GM19467 (cell line): ENCODE measurements around the gene MYBPC1.

Experiments used
- ATAC-seq: cut with Tn5 transposase; IDR thresholded peaks from one replicate; pipeline ENCODE4 v1.9.1; 2021; ENCODE audit warnings: mild to moderate bottlenecking, moderate library complexity; ENCODE audit not compliant: unreplicated experiment

Gene MYBPC1

GRCh38 chr12:101694297-101694848 is 99.6 kb downstream of the MYBPC1 start:
- ATAC-seq, result no peak

DNA sequence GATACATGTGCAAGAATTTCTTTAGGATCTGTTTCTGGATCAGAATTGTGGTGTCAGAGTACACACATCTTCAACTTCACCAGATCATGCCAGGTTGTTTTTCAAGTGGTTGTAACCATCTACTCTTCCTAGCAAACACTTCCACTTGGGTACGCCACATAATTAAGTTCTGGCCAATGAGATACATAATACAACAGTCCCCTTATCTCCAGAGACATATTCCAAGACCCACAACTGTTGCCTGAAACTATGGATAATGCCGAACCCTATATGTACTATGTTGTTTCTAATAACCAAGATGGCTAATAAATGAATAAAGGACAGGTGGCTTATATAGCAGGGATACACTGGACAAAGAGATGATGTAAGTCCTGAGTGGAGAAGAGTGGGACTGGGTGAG is 100.2 kb downstream of the MYBPC1 start:
- ATAC-seq, result no peak

DNA sequence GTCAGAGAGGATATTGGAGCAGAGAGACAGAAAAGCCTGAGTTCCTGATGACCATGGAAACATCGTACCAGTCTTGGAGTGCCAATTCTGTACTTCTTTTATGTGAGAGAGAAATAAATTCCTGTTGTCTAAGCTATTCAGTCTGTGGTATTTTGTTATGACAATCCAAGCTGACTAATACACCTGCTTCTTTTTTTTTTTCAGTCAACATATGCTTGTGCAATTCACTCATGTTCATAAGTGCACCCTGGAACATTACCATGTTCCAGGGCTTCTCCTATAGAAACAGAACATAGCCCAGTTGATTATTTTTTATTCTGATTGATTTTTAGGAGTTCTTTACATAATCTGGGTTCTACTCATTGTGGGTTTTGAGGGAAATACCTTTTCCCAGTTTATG is 100.9 kb downstream of the MYBPC1 start:
- no peak for ATAC-seq

DNA sequence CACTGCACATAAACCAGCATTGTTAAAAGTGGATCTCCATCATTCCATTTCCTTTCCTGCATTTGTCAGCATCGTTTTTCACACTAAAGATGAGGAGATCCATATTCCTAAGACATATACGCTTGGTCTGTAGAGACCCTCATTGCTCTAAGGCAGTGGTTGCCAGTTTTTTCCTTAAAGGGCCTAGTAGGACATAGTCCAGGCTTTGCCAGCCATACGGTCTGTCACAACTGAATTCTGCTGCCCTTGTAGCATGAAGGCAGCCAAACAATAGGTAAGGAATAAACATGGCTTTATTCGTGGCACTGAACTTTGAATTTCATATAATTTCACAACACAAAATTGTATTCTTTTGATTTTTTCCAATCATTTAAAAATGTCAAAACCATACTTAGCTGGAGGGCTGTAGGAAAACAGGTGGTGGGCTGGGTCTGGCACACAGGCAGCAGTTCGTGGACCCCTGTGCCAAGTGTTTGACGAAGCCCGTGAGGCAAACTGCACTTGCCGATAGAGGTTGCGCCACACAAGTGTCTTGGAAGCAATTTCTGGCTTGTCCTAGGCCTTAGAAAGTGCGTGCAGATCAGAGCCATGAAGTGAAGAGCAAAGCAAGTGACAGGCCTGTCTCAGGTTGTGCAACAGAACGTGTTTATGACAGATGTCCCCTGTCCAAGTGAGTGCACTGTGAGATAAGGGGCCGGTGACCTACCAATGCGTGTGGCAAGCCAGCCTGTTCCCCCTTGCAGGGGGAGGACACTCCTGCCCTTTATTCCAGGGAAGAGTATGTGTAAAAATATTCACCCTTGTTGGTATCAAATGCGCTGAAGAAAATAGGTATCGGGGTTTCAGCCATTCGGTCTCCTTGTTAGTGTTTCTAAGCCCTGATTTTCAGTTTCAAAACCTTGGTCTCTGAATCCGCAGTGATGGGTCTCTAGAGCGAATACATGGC is 101.8 kb downstream of the MYBPC1 start:
- no peak for ATAC-seq

- peak; percentile 65 for ATAC-seq
These were observed 102.6 kb downstream of the MYBPC1 start, which contains the start of gene CHPT1 for GRCh38 chr12:101697197-101697929. Gene CHPT1, plus strand, starts transcription at chr12:101697640. Its CDS starts 222 bp downstream, at chr12:101697862.

DNA sequence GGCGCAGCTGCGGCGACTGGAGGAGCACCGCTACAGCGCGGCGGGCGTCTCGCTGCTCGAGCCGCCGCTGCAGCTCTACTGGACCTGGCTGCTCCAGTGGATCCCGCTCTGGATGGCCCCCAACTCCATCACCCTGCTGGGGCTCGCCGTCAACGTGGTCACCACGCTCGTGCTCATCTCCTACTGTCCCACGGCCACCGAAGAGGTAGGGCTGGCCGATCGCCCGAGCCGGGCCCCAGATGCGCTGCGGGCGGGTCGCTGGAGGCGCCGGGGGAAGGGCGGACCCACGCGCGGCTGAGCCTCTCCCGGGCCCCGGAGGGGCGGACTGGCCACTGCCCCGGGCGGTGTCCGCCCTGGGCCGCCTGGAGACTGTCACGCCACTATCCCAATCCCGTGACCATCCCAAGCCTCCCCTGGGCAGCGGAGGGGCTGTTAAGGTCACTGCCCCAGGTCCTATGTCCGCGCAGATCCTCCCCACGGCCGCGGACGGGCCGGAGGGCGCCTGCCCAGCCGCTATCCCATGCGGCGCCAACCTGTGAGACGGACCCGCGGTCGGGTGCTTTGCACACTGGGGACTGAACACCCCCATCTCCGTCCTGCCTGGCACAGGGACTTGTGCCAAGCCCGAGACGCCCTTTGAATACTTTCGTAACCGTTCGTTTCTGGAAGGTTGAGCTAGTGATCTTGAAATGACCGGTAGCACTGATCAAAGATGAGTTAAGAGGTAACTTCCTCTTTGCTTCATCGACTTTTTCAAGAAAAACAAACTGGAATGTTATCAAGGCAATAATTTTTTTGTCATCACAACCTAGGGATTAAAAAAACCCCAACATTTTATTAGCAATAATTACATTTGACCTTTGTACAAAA is 103.4 kb downstream of the MYBPC1 start:
- peak; percentile 35 for ATAC-seq

DNA sequence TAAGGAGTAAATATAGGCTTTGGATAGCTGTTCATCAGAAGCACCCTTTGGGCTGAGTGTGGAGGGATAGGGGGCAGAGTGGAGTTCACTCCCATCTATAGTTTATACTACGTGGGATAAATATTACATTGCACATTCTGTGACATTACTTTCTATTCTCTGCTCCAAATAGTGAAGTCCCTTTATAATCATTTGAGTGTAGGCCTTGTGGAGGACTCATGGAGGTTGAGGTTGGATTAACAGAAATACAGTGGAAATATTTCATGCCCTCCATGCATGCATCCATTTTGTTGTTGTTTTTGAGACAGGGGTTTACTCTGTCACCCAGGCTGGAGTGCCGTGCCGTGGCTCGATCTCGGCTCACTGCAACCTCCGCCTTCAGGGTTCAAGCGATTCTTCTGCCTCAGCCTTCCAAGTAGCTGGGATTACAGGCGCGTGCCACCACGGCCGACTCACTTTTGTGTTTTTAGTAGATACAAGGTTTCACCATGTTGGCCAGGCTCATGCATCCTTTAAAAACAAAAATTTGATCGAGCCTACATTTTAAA is 104.1 kb downstream of the MYBPC1 start:
- no peak for ATAC-seq

- ATAC-seq, result no peak
These were observed 105.6 kb downstream of the MYBPC1 start for GRCh38 chr12:101700299-101700820.

DNA sequence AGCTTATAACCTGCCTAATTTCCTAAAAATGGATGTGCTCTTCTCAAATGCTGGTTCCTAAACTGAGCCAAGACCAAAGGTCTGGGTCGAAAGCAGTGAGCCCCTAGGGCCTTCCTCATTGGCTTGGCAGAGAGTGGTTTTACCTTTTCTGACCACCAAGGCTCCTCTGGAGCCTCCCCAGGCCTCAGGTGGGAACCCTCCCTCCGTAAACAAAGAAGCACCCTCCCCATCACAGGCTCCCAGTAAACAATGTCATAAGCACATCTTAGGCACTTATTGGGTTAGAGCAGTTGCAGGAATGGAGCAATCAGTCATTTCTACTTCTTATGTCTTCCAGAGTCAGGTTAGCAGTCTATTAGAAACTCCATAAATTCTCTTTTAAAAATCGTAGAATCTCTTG is 108.7 kb downstream of the MYBPC1 start:
- ATAC-seq, result no peak

DNA sequence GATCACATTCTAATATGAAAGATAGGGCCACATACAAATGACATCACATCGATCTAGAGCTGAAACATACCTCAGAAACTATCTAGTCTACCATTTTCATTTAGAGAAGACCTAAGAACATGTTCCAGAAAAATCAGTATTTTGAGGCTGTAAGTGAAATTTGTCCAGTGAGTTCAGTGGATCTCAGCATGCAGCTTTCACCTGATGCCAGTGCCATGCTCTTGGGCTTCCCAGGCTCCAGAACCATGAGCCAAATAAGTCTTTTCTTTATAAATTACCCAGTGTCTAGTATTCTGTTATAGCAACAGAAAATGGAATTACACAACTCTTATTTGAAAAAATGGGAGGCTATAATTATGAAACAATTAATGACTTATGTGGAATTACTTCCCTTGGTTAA is 111.6 kb downstream of the MYBPC1 start:
- ATAC-seq, result no peak

DNA sequence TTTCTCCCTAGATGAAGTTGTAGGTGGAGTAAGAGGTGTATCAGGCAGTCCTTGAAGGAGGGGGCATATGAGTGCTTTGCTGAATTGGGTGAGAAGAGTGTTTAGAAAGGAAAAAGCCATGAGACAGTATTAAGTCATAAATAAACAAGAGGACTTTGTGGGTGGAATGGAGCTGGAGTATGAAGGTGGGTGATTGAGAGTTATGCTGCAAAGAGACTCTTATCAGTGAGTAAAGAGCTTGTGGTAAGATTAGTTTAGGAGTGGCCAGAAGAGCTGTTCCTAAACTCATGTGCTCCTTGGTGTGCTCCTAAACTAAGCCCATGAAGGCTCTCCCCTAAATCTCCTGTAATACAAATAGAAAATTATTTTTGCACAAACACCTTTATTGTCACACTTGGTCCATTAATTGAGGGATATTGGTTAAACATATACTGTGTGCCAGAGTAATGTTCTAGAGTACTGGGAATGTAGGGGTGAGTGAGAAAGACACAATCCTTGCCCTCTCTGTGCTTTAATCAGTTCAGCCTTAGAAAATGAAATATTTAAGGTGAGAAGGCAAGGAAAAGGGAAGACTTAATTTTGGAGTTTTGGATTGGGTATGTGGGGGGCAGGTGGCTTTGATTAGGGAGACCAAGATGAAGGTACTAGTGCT is 112.5 kb downstream of the MYBPC1 start:
- no peak for ATAC-seq

- no peak for ATAC-seq
These were observed 115.5 kb downstream of the MYBPC1 start for GRCh38 chr12:101710288-101710687.

DNA sequence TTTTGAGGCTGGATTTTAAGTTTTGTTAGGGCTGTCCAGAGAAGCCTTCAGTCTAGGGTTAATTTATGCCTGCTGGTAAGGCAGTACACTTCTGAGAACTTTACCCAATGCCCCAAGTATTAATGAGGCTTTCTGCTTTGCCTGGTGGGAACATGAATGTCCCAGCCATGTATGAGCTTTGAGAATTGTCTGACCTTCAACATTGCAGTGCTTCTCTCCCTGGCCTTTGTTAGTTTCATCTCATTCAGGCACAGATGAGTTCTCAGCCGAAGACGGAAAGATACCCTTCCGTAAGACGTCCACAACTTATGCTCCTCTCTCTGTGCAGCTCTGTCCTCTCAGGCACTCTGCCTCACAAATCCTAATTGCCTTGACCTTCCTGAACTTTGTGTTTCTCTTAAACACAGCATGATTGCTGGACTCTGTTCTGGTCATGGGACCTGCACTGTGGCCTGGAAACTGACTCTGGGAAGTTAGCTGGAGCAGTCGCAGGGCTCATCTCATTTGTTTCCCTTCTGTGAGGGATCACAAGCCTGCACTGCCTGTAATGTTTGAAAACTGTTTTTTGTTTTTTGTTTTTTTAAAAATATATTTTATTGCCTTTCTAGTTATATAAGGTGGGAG is 118.4 kb downstream of the MYBPC1 start:
- ATAC-seq, result no peak

DNA sequence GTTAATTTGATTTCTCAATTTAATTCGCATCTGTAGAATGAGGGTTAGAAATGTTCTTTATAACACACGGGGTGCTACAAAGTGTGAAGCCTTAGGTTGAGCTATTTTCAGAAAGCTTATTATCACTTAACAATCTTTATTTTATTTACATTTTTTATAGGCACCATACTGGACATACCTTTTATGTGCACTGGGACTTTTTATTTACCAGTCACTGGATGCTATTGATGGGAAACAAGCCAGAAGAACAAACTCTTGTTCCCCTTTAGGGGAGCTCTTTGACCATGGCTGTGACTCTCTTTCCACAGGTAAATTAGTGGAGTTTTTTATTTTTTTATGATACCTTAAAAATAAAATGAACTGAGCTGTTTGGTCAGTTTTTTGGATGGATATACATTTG is 119.2 kb downstream of the MYBPC1 start:
- no peak for ATAC-seq

- ATAC-seq, result no peak
These were observed 120.2 kb downstream of the MYBPC1 start for GRCh38 chr12:101714877-101715444.

DNA sequence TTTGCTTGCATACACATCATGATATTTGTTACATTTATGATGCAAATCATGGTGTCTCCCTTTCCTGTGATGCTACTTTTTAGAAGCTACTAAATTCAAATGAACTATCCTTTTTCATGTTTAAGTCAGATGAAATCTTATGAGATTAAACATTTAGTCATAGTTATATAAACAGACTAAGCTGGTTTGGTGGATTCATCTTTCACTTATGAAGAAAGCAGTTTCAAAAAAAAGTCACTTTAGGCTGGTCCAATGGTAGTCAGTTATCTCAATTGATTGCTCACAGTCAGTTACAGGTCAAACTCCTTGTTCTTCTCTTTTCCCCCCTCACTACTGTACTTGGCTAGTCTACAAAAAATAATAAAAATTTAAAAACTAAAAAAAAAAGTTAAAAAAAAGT is 124.8 kb downstream of the MYBPC1 start:
- ATAC-seq, result no peak

GRCh38 chr12:101720118-101720517 is 125.3 kb downstream of the MYBPC1 start:
- ATAC-seq, result no peak

DNA sequence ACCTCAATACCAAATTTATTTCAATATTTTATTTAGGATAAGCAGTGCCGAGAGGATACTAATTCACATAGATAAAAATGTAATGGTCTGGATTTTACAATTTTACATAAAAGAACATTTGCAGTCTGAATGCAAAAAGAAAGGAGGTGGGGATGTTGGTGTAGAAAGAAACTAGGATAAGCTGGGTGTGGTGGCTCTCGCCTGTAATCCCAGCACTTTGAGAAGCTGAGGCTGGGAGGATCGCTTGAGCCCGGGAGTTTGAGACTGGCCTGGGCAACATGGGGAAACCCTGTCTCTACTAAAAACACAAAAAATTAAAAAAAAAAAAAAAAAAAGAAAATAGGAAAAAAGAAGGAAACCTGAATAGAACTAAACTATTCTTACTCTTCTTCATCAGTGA is 127.6 kb downstream of the MYBPC1 start:
- ATAC-seq, result no peak

DNA sequence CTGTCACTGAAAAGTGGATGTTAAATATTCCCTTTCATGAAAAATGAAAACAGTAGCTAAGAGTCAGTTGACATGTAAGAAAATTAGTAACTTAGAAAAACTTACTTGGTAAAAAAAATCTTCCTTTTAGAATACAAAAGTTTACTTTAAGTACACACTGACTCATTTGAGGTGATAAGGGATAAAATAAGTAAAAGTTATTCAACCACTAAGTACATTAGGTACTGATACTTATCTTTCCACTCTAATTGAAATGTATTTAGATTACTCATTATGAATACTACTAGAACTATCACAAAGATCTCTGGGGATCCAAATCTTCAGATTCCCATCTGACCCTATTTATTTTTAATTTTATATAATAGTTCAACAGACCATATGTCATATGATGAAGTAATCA is 132.3 kb downstream of the MYBPC1 start:
- ATAC-seq, result no peak
